Measurements from ENCODE around the gene HOXA3. TPM values are rescaled to one million over a fixed set of nuclear protein-coding genes. Genes with fewer than 3 reads are reported as not detected.
A peak's percentile ranks its signal among the peaks of the same experiment; 100 is the strongest.

HOXA3 gene
- total RNA-seq, 4 donors from 2014 or later = 5.5 to 19.9 (median 6.2) TPM

DNA sequence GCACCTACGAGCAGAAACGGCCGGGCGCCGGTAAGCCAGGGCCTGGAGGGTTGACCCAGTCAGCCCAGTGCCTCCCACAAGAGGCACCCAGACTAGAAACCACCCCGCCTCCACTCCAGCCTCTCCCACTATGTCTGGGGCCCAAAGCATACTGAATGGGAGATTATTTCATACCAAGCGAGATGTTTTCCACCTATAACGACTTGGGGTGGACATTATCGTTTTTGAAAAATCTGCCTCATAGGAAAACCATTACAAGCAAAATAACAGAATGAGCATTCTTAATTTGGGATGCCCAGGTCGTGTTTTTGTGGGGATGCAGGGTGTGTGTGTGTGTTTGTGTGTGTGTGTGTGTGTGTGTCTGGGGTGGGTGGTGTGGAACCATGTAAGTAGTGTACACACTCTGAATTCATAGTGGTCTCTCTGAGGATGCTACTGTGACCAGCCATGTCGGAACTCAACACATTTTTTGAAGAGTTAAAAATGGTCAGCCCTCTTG, 6.4 kb downstream of the HOXA3 start:
- no peak for TF ChIP-seq POLR2AphosphoS5 (IDR thresholded peaks at IDR 0.05)
- TF ChIP-seq POLR2A (IDR thresholded peaks at IDR 0.05) = no peak
- Histone ChIP-seq H3K4me3 (peak overlapping the region; percentile 53), H3K9me3 (no peaks in the 10 kb centered on the region), H3K36me3 (peaks cover 16% of the 10 kb centered on the region), H3K27me3 (peaks cover 4% of the 10 kb centered on the region), H3K27ac (peak overlapping the region; percentile 97), H3K4me1 (peaks cover 62% of the 10 kb centered on the region)
- DNase-seq (ENCODE audit: low spot score in 2 of 2) = no peak
- WGBS = 66% methylated on average over 7 of the region's 11 CpGs

DNA sequence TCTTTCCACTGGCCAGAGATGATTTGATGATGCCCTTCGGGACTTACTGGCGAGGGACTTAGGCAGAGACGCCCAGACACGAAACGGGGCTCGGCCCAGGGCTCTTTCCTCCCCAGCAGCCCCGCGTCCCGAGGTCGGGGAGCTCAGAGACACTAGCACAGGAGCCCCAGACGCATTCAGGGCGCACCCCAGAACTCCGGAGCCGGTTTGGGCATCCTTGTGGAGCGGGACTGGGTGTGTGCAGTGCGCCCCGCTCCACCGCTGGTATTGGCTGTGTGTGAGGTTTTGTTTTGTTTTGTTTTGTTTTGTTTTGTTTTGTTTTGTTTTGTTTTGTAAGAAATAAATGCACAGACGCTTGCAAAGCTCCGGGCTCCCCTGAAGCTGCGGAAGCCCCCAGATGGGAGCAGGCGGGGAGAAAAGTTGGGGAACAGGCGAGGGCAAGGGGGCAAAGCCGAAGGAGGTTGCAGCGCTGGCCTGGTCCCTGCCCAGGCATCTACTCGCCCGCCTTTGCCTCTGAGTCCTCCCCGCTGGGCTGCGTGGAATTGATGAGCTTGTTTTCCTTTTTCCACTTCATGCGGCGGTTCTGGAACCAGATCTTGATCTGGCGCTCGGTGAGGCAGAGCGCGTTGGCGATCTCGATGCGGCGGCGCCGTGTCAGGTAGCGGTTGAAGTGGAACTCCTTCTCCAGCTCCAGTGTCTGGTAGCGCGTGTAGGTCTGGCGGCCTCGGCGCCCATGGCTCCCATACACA, 7.0 kb downstream of the HOXA3 start:
- 62% methylated on average over 37 of the region's 47 CpGs for WGBS
- Histone ChIP-seq H3K4me3 (peak overlapping the region; percentile 53), H3K27me3 (peaks cover 4% of the 10 kb centered on the region)

DNA sequence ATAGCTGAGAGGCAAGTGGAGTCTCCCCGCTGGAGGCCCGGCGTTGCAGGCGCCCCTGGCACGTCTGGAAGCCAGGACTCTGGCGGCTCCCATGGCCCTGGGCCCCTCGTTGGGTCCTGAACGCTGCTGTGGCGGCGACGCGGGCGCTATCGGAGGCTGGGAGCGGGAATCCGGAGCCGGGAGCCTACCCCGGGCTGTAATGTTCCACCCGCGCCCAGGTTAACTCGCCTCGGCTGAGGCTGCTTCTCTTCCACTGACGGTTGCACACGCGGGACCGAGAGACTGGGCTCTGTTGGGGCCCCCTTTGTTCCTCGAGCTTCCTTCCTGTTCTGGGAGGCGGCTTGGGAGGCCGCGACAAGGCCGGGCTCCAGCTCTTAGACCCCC, 7.6 kb downstream of the HOXA3 start:
- peak in 1 of 2 donors; percentile 76 for DNase-seq (ENCODE audit: low spot score in 2 of 2)
- 76% methylated on average over 27 of the region's 31 CpGs for WGBS
- Histone ChIP-seq H3K36me3 (peaks cover 16% of the 10 kb centered on the region), H3K4me3 (peak overlapping the region; percentile 53), H3K4me1 (peaks cover 51% of the 10 kb centered on the region), H3K9me3 (no peaks in the 10 kb centered on the region), H3K27me3 (peaks cover 4% of the 10 kb centered on the region), H3K27ac (peak overlapping the region; percentile 97)
- no peak for TF ChIP-seq POLR2AphosphoS5 (IDR thresholded peaks at IDR 0.05)
- TF ChIP-seq, protein P1, sequence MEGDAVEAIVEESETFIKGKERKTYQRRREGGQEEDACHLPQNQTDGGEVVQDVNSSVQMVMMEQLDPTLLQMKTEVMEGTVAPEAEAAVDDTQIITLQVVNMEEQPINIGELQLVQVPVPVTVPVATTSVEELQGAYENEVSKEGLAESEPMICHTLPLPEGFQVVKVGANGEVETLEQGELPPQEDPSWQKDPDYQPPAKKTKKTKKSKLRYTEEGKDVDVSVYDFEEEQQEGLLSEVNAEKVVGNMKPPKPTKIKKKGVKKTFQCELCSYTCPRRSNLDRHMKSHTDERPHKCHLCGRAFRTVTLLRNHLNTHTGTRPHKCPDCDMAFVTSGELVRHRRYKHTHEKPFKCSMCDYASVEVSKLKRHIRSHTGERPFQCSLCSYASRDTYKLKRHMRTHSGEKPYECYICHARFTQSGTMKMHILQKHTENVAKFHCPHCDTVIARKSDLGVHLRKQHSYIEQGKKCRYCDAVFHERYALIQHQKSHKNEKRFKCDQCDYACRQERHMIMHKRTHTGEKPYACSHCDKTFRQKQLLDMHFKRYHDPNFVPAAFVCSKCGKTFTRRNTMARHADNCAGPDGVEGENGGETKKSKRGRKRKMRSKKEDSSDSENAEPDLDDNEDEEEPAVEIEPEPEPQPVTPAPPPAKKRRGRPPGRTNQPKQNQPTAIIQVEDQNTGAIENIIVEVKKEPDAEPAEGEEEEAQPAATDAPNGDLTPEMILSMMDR (IDR thresholded peaks at IDR 0.05) = no peak
- no peak for TF ChIP-seq POLR2A (IDR thresholded peaks at IDR 0.05)

More for the DNA sequence above, 7.0 kb downstream of the HOXA3 start:
- Histone ChIP-seq H3K4me1 (peaks cover 57% of the 10 kb centered on the region), H3K27ac (peak overlapping the region; percentile 97), H3K9me3 (no peaks in the 10 kb centered on the region), H3K36me3 (peaks cover 16% of the 10 kb centered on the region)
- peak; percentile 66 to 77 for DNase-seq (ENCODE audit: low spot score in 2 of 2)
- TF ChIP-seq POLR2A (IDR thresholded peaks at IDR 0.05) (no peak), EP300 (IDR thresholded peaks at IDR 0.05) (no peak), POLR2AphosphoS5 (IDR thresholded peaks at IDR 0.05) (no peak)
- TF ChIP-seq, protein P1 (IDR thresholded peaks at IDR 0.05) = no peak

DNA sequence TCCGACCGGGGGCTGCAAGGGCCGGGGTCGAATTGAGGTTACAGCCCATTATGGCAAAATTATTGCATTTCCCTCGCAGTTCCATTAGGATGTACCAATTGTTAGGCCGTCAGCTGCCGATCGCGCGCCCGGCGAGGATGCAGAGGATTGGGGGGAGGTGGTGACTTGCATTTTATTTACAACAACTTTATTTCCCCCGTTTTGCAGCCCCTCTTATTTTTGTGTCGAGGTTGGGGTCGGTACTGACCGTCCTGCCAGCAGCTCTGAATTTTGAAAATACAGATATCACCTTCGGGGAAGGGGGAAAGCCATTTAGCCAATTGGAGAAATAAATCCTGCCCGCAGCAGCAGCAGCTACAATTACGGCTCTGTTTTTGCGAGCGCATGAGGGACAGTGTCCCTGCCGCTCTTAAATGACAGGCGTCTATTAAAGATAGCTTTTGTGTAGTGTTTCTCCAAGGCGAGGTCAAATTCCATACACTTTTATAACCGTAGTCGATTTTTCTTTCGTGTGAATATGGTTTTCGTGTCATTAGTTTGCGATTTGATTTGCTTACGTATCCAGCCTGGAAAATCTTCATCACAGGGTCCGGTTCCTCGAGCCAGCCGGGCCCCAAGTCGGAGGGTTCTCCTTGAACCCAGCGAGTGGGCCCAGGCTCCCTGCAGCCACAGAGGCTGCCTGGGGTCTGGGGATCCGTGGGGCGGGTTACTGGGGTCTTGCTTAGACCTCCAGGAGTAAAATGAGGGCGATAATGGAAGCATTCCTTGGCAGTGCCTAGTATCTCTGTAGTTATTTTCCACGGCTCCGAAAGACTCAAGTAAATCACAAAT, 8.2 kb downstream of the HOXA3 start:
- H3K4me3 ChIP-seq = peak overlapping the region; percentile 53
- peak overlapping the region; percentile 97 for H3K27ac ChIP-seq
- no peaks in the 10 kb centered on the region for H3K9me3 ChIP-seq
- DNase-seq (ENCODE audit: low spot score in 2 of 2) = peak in 1 of 2 donors; percentile 77
- peaks cover 16% of the 10 kb centered on the region for H3K36me3 ChIP-seq
- WGBS = 74% methylated on average over 40 of the region's 40 CpGs
- TF ChIP-seq, protein P1 (IDR thresholded peaks at IDR 0.05) = peak in 1 of 2 donors; percentile 56
- no peak for TF ChIP-seq POLR2A (IDR thresholded peaks at IDR 0.05)
- peaks cover 45% of the 10 kb centered on the region for H3K4me1 ChIP-seq
- H3K27me3 ChIP-seq = peaks cover 4% of the 10 kb centered on the region

DNA sequence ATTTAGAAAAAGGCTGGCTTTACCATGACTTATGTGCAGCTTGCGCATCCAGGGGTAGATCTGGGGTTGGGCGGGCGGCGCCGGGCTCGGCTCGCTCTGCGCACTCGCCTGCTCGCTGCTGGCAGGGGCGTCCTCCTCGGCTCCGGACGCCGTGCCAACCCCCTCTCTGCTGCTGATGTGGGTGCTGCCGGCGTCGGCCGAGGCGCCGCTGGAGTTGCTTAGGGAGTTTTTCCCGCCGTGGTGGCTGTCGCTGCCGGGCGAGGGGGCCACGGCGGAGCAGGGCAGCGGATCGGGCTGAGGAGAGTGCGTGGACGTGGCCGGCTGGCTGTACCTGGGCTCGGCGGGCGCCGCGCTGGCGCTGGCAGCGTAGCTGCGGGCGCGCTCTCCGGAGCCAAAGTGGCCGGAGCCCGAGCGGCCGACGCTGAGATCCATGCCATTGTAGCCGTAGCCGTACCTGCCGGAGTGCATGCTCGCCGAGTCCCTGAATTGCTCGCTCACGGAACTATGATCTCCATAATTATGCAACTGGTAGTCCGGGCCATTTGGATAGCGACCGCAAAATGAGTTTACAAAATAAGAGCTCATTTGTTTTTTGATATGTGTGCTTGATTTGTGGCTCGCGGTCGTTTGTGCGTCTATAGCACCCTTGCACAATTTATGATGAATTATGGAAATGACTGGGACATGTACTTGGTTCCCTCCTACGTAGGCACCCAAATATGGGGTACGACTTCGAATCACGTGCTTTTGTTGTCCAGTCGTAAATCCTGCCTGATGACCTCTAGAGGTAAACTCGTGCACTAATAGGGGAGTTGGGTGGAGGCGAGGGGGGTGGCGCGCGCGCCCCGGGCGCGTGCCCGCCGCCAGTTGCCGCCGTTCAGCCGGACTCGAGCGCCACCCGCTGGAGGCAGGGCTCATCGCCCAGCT, 9.1 kb downstream of the HOXA3 start, which contains the start of gene HOXA5:
Gene HOXA5, minus strand, starts transcription at position 659 of the 927 bp plus-strand sequence. Its CDS starts 74 bp downstream, at position 585.
- peak within 1 kb of the TSS; percentile 97 for H3K27ac ChIP-seq
- H3K4me3 ChIP-seq = peak within 1 kb of the TSS; percentile 53
- H3K27me3 ChIP-seq = no peaks in the 10 kb centered on the region
- WGBS = 63% methylated on average over 48 of the region's 86 CpGs
- H3K36me3 ChIP-seq = peaks cover 16% of the 10 kb centered on the region
- TF ChIP-seq POLR2AphosphoS5 (IDR thresholded peaks at IDR 0.05) (peak in 2 of 3 donors; percentile 7 to 73), POLR2A (IDR thresholded peaks at IDR 0.05) (no peak)
- TF ChIP-seq, protein P1 (IDR thresholded peaks at IDR 0.05) = peak in 1 of 2 donors; percentile 78
- H3K9me3 ChIP-seq = no peaks in the 10 kb centered on the region
- peak; percentile 71 to 80 for DNase-seq (ENCODE audit: low spot score in 2 of 2)
- H3K4me1 ChIP-seq = peaks cover 39% of the 10 kb centered on the region
